ENCODE measurements around the gene SGPP2. TPM values are rescaled to one million over a fixed set of nuclear protein-coding genes. Genes with fewer than 3 reads are reported as not detected.

The SGPP2 gene
- total and polyA plus RNA-seq, 10 donors: 0.13 to 3.1 (median 1.9) TPM

DNA sequence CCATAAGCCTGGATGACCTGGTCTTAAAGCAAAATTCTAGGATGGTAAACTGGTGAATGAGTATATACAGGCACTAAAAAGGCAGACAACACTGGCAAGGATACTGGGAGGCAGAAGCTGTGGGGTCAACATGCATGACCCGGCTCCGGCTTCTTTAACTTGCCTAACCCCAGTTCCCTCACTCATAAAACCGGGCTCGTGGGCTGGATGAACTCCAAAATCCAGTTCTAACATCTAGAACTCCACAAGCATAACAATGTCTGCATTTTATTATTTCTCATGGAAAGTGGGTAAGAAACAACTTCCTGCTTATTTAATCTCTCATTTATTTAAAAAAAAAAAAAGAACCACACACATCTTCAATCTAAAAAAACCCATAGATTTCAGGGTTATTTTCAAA lies 174.3 kb downstream of the SGPP2 start:
- DNase-seq: no peak
- no peak overlapping the region for H3K27ac ChIP-seq
- H3K4me1 ChIP-seq: no peaks in the 10 kb centered on the region
- intact Hi-C loops (cut with DNase I; ENCODE audit: low total_unique reads): no loop called here
- peaks cover 0 to 83% (median 26%) of the 10 kb centered on the region in 6 donors for H3K36me3 ChIP-seq
- TF ChIP-seq, protein P1, sequence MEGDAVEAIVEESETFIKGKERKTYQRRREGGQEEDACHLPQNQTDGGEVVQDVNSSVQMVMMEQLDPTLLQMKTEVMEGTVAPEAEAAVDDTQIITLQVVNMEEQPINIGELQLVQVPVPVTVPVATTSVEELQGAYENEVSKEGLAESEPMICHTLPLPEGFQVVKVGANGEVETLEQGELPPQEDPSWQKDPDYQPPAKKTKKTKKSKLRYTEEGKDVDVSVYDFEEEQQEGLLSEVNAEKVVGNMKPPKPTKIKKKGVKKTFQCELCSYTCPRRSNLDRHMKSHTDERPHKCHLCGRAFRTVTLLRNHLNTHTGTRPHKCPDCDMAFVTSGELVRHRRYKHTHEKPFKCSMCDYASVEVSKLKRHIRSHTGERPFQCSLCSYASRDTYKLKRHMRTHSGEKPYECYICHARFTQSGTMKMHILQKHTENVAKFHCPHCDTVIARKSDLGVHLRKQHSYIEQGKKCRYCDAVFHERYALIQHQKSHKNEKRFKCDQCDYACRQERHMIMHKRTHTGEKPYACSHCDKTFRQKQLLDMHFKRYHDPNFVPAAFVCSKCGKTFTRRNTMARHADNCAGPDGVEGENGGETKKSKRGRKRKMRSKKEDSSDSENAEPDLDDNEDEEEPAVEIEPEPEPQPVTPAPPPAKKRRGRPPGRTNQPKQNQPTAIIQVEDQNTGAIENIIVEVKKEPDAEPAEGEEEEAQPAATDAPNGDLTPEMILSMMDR (IDR thresholded peaks at IDR 0.05 in 8 of 11, conservative IDR thresholded peaks at IDR 0.05 in 3 of 11): no peak
- TF ChIP-seq POLR2A (IDR thresholded peaks at IDR 0.05) (no peak), POLR2AphosphoS5 (IDR thresholded peaks at IDR 0.05) (no peak)
- WGBS, 5 donors: 80 to 94% (median 85%) methylated on average over 4 of the region's 4 CpGs
- no peak overlapping the region for H3K4me3 ChIP-seq
- H3K9me3 ChIP-seq: no peaks in the 10 kb centered on the region
- H3K27me3 ChIP-seq (replicated peaks in 1 of 7): no peaks in the 10 kb centered on the region

DNA sequence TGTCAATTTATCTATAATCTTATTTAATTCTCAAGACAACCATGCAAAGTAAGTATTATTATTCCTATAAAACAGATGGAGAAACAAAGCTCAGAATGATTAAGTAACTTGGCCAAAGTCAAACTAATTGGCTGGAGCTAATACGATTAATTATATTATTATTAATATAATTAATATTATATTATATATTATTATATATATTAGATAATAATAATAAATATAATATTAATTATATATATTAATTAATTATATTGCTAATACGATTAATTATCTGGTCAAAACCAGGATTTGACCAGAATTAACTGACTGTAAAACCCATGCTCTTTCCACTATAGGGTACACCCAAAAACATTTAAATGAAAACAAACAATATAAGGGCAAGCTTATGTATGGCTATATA lies 179.2 kb downstream of the SGPP2 start:
- Histone ChIP-seq H3K36me3 (peaks cover 0 to 75% (median 16%) of the 10 kb centered on the region in 6 donors), H3K27ac (no peak overlapping the region), H3K9me3 (no peaks in the 10 kb centered on the region), H3K27me3 (replicated peaks in 1 of 7) (no peaks in the 10 kb centered on the region), H3K4me1 (no peaks in the 10 kb centered on the region), H3K4me3 (no peak overlapping the region)
- 95 to 99% (median 96%) methylated on average over 2 of the region's 2 CpGs for WGBS, 5 donors
- TF ChIP-seq POLR2A (IDR thresholded peaks at IDR 0.05) (no peak), POLR2AphosphoS5 (IDR thresholded peaks at IDR 0.05) (no peak)
- TF ChIP-seq, protein P1 (IDR thresholded peaks at IDR 0.05 in 8 of 11, conservative IDR thresholded peaks at IDR 0.05 in 3 of 11): no peak
- intact Hi-C loops (cut with DNase I; ENCODE audit: low total_unique reads): no loop called here
- DNase-seq: no peak

DNA sequence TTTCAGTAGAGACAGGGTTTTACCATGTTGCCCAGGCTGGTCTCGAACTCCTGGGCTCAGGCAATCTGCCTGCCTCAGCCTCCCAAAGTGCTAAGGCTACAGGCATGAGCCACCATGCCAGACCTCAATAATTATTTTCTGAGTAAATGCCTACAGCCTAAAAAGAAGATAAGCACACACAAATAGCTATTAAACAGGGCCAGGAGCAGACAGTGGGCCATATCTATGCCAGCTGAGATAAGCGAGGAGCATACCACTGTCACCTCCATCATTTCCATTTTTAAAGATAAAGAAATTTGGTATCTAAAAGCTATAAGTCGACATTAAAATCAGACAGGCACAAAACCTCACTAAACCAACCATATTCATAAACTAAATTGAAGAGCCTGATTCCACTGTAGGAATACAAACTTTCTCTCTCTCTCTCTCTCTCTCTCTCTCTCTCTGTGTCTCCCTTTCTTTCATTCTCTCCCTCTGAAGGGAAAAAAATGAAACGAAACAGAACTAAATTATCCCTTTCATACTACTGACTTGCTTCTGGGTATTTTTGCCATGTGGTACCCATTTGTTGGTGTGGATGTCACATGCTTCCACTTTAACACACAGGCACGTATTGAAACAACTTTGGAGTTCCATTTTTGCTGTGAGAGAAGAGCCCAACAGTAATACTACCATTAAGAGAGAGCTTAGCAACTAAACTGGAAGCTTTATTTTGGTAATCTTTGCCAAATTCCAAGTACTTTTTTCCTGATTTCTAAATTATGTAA lies 180.6 kb downstream of the SGPP2 start:
- WGBS, 5 donors: 88 to 96% (median 92%) methylated on average over 5 of the region's 5 CpGs
- H3K27ac ChIP-seq: no peak overlapping the region
- no peak for DNase-seq
- peaks cover 0 to 75% (median 13%) of the 10 kb centered on the region in 6 donors for H3K36me3 ChIP-seq
- no peak overlapping the region for H3K4me3 ChIP-seq
- intact Hi-C loops (cut with DNase I; ENCODE audit: low total_unique reads): no loop called here
- no peak for TF ChIP-seq POLR2A (IDR thresholded peaks at IDR 0.05)
- TF ChIP-seq, protein P1 (IDR thresholded peaks at IDR 0.05 in 8 of 11, conservative IDR thresholded peaks at IDR 0.05 in 3 of 11): no peak
- no peak for TF ChIP-seq POLR2AphosphoS5 (IDR thresholded peaks at IDR 0.05)
- no peaks in the 10 kb centered on the region for H3K27me3 ChIP-seq (replicated peaks in 1 of 7)
- no peaks in the 10 kb centered on the region for H3K9me3 ChIP-seq
- H3K4me1 ChIP-seq: no peaks in the 10 kb centered on the region

DNA sequence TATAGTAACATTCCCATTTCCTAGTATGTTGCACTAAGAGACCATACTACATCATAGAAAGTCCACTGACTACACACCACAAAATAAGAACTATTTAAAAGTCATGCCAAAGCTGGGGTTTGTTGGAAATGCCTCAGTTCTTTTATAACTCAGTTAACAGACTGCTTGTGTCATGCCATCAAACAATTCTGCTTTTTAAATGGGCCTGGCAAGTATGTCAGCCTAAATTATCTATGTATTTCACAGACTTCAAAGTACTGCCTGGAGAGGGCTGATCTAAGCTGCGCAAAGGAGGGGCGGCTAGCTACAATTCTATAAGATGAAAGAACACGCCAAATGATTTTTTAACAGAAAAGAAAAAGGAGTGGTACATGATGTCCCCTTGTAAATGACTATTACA lies 182.0 kb downstream of the SGPP2 start:
- H3K9me3 ChIP-seq: no peaks in the 10 kb centered on the region
- H3K27me3 ChIP-seq (replicated peaks in 1 of 7): no peaks in the 10 kb centered on the region
- H3K27ac ChIP-seq: no peak overlapping the region
- WGBS, 5 donors: 95 to 98% (median 96%) methylated on average over 3 of the region's 3 CpGs
- no peak for DNase-seq
- H3K4me3 ChIP-seq: no peak overlapping the region
- peaks cover 0 to 80% (median 15%) of the 10 kb centered on the region in 6 donors for H3K36me3 ChIP-seq
- intact Hi-C loops (cut with DNase I; ENCODE audit: low total_unique reads): no loop called here
- TF ChIP-seq, protein P1 (IDR thresholded peaks at IDR 0.05 in 8 of 11, conservative IDR thresholded peaks at IDR 0.05 in 3 of 11): no peak
- no peak for TF ChIP-seq POLR2AphosphoS5 (IDR thresholded peaks at IDR 0.05)
- no peak for TF ChIP-seq POLR2A (IDR thresholded peaks at IDR 0.05)
- H3K4me1 ChIP-seq: no peaks in the 10 kb centered on the region
